Measurements from ENCODE around the gene RPTOR.

Gene RPTOR

DNA sequence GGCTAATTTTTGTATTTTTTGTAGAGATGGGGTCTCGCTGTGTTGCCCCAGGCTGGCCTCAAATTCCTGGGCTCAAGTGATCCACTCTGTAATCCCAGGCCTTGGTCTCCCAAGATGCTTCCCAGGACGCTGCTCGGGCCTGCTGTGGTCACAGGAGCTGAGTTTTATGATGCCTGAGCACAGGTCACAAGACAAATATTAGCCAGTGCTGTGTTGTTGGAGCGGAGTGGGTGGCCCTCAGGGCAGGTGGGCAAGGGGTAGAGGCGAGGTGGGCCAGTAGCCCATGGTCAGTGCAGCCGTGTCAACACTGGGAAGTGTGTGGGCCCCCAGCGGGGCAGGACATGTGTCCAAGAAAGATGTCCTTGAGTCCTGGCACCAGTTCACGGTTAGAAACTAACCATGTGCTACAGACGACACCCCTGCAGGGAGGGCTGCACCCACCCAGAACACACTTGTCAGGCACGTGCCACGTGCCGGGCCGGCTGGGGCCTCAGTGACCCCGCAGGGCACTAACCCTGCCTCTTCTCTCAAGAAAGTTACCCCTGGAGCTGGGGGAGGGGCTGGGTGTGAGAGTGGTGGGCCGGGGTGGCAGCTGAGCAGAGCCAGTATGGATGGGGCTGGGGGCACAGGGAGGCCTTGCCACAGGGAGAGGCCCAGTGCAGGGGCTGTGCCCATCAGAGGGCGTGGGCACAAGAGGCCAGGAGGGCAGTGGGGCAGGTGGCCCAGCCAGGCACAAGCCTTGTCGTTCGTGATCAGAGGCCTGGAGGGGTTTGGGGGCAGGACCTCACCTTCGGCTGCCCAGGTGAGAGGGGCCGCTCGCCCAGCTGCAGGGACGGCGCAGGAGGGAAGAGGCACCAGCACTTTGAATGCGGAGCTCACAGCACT lies 343.9 kb downstream of the RPTOR start:
- no peak for DNase-seq

DNA sequence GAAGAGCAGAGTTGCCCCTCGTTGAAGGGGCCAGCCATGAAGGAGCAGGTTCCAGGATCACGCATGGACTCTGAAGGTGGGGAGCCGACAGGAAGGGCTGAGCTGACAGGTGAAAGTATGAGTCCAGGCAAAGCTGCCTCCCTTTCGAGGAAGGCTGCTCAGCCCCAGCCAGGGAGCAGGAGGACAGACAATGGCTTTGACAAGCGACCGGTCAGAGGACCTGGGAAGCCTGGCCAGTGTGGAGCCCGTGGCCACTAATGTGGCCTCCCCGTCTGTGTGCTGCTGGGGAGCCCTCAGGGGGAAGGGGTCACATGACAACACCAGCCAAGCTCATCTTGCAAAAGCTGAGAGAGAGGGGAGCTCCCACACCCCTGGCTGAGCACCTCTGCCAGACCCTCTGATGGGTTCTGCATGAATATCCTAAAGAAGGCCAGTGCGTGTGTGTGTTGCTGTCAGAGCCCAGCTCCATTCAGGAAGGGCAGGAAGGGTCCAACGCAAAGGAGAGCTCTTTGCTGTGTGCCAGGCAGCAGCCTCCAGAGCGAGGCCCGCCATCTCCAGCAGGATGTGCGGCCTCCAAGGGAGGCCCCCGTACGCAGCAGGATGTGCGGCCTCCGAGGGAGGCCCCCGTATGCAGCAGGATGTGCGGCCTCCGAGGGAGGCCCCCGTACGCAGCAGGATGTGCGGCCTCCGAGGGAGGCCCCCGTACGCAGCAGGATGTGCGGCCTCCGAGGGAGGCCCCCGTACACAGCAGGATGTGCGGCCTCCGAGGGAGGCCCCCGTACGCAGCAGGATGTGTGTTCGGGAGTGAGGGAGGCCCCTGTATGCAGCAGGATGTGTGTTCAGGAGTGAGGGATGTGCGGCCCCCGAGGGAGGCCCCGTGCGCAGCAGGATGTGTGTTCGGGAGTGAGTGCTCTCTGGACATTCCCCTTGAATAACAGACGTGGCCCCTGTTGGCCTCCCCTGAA lies 344.9 kb downstream of the RPTOR start:
- DNase-seq, result no peak

DNA sequence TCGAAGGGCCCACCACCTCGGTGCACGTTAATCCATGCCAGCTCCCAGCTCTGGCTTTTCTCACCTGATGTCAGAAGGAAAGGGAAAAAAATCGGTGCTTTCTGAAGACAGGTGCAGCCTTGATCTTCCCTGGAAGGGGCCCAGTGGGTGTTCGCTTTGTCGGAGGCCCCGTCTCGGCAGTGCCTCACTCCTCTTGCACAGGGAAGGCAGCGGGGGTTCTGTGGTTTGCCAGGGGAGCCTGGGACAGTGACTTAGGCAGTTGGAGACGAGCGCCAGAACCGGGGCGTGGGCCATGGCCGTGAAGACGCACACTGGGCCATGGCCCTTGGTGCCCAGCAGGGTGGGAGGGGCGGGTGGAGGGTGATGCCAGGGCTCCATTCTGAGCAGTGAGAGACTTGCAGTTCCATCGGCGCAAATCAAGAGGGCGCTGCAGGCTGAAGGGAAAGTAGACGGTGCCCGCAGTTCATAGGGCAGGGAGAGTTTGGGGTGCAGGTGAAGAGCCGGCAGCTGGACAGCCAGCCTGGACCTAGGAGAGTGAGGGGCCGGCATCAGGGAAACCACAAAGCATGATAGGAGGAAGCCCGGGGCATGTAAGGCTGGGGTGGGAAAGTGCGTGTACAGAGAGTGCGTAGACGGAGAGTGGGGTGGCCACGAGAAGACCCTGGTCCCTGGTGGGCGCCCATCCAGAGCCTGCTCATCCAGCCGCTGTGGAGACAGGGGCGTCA lies 345.7 kb downstream of the RPTOR start:
- DNase-seq, result no peak

DNA sequence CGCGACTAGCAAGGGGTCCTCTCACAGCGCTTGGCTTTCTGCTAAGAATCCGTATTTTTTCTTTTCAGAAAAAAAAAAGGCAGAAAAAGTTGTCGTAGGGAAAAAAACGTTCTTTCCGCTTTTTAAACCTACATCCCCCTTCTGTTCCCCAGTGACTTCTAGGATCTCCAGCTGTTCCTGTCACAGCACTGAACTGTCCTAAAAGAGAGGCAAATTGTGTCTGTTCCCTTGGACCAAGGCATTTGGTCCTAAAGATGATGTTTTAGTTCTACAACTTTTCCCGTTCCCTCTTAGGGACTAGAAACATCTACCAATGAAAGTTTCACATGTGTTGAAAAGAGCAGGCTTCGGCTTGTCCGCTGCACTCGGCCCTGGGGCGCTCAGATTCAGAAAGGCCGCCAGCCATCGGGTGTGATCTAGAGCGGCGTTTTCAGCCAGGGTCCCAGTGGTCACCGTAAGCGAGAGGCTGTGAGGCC lies 346.3 kb downstream of the RPTOR start:
- DNase-seq, result no peak

DNA sequence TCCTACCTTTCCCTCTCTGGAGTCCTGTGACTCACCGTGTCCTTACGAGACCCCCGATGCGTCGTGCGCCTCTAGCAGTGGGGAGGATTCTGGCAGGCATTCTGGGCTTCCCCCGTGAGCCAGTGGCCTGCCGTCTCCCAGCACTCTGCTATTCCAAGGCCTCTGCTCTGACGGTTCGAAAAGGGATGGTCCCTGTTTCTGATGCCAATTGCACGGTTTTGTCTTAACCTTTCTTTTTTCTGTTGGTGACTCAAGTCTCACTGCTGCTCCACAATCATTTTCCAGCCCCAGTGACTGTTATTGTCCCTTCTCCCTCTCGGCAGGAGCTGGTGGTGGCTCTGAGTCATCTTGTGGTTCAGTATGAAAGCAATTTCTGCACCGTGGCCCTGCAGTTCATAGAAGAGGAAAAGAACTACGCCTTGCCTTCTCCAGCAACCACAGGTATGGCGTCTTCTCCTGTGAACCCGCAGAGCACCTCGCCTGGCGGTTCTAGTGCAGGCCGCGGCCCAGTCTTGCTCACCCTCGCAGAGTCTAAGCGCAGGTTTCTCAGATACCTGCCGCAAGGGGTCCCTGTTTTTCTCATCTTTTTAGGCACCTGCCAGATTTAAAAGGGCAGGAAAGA lies 346.9 kb downstream of the RPTOR start:
- no peak for DNase-seq

DNA sequence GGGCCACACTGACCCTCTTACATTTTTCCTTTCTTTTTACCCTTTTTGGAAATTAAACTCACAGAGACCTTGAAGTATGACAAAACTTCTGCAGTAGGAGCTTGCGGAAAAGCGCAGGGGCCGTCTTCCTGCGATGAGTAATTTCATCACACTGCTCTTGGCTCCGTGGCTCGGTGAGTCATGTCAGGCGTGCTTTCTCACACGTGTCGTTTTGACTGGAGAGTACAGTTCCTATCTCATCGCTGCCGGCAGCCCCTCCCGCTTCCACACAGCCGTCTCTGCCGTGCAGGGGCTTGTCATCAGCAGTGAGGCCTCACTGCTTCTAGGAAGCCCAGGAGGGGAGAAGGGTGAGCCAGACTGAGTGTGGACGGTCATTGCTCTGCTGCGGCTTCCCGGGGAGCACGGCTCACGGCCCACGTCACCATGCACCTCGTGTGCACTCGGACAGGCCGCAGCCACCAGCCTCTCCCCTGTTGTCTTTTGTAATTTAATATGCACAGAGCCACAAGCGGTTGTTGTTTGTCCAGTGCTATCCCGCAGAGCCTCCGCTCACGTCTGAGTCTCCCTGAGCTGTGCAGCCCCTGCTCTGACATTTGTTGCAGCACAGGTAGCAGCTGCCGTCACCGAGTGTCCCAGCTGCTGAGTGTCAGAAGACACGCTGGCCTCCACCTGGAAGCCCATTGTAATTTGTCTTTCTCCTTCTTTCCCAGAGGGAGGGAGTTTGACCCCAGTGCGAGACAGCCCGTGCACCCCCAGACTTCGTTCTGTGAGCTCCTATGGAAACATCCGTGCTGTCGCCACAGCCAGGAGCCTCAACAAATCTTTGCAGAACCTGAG lies 347.6 kb downstream of the RPTOR start:
- no peak for DNase-seq

DNA sequence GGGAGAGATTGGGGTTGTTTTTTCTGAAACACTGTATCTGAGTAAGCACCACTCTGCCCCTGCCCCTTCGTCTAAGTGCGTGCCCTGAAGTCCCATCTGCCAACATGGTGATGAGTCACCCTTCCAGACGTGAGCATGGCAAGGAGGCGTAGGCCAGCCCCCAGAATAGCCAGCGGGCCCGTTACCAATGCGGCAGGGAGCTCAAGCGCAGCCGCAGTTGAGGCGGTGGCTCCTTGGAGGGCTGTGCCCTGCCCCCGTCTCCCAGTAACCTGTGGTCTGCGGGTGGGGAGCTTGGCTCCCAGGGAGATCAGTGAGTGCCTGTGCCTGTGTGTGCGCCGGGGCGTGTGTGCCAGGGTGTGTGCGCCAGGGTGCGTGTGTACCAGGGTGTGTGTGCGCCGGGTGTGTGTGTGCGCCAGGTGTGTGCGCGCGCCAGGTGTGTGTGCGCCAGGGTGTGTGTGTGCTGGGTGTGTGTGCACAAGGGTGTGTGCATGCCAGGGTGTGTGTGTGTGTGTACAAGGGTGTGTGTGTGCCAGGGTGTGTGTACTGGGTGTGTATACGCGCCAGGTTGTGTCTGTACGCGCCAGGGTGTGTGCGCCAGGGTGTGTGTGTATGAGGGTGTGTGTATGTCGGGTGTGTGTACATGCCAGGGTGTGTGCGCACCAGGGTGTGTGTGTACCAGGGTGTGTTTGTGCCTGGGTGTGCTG lies 348.4 kb downstream of the RPTOR start:
- DNase-seq, result no peak

DNA sequence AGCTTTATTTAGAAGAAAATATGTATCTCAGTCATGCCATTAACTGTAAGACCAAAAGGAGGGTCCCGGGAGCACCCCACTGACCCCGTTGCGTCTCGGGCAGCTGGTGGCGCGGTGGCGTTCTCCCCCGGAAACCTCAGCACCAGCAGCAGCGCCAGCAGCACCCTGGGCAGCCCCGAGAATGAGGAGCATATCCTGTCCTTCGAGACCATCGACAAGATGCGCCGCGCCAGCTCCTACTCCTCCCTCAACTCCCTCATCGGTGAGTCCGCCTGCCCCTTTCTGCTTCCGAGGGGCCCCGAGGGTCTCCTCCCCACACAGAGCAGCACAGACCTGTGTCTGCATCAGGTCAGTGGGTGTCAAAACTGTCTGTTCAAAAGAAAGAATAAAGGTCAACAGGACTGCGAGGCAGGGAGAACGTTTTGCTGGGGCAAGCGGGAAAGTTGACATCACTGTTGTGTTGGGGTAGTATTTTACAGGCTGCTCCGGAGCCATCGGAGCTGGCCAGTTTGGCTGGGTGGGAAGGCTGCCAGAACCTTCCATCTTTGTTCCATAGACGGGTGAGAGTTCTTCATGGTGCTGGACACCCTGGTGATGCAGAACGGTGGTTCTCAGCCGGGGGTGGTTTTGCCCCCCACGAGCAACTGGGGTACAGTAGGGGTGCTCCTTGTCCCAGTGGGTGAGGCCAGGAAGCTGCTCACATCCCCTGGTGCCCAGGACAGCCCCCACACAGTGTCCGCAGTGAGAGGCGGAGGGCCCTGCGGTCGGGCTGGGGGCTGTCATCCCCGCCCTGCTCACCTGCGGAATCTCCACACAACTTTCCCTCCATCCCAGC lies 349.2 kb downstream of the RPTOR start:
- no peak for DNase-seq

DNA sequence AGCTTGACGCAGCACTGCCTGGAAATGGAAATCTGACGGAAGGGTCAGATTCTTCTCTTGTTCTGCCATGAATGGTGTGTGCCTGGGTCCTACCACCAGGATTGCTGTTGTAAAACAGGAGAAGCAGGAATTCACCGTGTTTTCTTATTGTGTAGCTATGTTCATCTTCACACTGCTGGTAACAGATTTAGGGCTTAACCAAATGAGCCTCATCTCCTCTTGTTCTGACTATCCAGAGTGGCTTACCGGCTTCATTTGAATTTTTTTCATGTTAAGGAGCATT lies 349.7 kb downstream of the RPTOR start:
- DNase-seq, result no peak

DNA sequence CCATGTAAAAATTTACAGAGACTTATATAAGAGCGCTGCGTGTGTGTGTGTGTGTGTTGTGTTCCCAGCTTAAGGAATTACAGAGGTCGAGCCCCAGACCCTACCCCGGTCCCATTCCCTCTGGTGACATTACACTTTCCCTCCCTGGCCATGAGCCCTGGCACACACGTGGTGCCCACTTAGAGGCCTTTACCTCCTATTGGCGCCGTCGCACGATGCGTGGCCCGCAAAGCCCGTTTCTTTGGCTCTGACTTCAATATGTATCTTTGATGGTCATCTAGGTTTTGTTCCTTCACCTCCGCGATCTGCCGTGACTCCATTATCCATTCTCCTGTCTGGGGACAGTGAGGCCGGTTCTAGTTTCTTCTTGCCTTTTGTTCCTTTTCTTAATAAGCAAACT lies 350.1 kb downstream of the RPTOR start:
- DNase-seq, result no peak

DNA sequence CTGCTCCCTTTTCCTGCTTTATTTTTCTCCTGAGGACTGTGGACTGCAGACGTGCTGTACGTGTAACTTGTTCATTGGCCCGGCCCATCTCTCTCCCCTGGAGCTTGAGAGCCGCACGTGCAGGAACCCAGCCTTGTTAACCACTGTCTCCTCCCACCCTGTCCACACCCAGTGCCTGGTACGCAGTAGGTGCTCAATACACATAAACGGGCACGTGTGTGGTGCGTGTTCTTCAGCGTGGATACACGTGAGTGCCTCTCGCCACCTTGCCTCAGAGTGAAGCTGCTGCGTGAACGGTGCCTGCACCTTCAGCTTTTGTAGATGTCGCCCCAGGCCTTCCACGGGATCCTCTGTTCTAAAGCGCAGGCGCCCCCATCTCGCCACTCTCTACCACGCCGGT lies 350.7 kb downstream of the RPTOR start:
- no peak for DNase-seq

DNA sequence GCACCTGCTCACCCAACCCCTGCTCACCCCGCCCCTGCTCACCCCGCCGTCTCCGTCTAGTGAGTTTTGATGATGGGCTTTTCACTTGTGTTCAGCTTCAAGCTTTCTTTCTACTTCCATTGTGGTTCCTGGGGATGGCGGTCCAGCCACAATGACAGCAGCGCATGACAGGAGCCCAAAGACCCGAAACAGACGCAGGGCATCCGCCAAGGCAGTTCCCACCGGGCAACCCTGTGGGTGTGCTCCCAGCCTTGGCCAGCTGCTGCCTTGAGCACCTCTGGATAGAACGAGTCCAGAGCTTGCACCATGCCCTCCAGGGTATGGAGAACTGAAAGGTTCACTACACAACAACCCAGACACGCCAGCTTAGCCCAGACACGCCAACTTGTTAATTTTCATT lies 354.1 kb downstream of the RPTOR start:
- no peak for DNase-seq

DNA sequence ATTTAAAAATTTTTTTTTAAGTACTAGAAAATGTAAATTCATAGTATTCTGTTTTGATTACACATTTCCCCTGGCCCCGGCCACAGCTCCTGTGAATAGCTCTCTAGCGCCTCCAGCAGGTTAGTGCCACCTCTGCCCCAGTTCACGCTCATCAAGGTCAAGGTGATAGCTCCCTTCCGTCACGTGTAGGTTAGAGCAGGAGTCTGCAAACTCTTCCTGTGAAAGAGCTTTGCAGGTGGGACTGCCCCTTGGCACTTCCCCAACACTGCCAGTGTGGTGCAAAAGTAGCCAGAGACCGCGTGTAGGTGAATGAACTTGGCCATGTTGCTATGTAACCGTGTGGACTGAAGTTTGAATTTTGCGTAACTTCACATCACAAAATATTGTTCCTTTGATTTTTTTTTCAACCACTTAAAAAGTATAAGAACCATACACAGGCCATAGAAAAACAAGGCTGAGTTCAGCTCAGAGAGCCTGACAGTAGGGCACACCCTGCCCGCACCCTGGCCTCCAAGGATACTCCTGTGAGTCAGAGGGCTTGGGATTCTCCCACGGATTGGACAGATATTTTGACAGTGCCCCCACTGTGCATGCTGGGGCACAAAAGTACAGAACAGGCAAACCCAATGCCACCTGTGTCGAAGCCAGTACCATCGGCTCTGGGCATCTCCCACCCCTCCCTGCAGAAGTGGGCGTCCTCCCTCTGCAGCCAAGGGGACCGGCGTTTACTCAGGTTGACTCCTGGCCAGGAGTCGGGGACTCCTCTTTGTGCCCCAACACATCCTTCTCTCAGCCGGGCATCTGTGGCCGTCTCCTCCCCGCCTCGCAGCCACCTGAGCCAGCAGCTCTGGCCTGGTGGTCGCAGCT lies 355.0 kb downstream of the RPTOR start:
- DNase-seq, result no peak

DNA sequence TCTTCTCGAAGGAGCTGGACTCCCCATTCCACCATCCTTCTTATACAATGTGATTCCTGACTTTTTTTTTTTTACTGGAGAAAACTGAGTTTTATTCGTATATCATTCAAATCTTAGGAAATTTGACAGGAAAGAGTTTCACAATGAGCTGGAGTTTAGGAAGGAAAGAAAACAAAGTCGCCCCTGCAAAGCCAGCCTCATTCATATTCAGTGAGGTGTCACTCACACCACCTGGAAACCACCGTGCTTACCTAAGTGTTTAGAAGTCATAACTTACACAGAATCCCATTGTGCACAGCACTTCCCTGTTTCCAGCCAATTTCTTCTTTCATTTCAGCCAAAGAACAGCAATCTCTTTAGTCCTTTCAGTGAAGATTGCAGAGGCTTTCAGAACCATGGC lies 356.7 kb downstream of the RPTOR start:
- DNase-seq, result no peak

DNA sequence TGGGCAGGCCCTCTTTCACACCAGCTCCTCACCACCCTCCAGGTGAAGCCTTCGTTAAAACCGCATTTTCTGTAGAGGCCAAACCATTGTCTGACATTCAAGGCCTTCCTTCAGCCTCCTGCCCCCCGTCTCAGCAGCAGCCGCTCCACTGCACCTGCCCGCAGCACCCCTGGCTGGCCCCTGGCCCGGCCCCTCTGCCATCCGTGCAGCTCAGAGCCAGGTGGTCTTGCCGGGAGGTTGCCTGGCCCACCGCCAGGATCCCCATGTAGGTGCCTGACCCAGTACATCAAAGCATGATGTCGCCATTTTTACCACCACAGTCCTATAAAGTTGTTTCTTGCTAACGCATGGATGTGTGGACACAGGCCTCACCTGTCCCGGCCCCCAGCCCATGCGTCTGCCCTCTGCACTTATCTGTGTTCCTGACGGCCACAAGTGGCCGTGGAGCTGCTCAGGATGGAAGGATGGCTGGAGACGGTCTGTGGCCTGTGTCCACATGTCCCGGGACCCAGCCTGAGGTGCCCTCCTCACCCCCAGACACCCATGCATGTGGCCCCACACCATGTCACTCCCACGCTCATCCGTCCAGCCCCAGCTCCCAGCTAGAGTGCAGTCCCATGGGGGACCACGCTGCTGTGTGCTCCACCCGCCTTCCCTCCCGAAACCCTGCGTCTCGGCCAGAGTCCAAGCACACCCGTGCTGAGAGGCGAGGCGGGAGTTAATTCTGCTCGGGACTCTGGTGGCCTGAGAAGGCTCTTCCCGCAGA lies 357.7 kb downstream of the RPTOR start:
- DNase-seq, result no peak

DNA sequence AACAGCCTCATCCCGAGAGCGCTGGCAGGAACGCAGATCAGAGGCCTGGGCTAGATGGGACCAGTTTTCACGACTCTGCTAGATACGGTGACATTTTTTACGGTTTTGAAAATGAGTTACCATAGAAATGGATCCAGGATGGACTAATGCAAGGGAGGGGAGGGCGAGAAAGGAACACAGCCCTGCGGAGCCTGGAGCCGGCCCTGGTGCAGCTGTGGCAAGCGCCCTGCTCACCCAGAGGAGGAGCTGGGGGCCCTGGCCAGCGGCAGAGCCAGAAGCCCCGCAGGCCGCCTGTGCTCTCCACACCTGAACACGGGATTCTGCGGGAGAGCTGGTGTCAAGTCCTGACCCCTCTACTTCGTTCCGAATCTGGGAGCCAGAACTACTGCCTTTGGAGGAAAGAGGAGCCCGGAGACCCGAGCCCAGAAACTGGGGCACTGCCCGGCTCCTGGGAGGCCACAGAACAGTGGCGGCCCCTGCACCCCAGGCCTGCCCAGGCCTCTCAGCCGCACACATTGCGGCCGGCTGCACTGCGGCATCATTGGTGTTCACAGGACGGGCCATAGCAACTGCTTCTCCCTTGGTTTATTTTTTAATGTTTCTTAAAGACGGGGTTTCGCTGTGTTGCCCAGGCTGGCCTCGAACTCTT lies 358.4 kb downstream of the RPTOR start:
- no peak for DNase-seq

DNA sequence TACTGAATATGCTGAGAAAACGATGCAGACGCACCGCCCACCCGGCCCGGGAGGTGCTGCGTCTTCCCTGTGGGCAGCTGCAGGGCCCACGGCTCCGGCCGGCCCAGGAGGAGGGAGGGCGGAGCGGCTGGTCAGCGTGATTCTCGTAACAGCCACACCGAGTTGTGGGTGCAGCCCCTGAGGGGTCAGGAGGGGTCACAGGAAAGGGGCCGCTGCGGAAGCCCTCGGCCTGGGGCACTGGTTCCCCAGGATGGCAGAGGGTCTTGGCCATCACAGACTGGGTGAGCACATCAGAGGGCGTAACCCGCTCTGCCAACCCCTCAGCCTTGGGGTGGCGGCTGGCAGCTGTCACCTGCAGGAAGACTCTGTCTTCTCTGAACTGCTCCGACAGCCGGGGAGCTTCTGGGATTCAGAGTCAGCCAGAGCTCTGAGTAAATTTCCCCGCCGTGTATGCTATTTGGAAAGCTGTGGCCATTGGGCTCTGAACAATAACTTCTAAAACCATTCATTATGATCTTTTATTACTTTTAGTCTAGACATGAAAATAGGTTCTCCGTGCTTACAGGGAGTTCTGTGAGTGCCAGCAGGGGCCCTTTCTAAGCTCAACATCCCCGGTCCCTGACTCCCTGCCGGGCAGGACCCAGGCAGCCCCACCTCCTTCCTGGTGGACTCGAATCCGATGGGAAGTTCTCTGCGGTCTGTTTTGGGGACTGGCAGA lies 359.6 kb downstream of the RPTOR start:
- no peak for DNase-seq

Data from NCI-H1436 (cell line).